ENCODE measurements around the gene ZNF716. TPM values are rescaled to one million over a fixed set of nuclear protein-coding genes. Genes with fewer than 3 reads are reported as not detected.

Gene ZNF716
- total RNA-seq, 1 donor from 2014 or later = not detected

- no peaks in the 10 kb centered on the region for H3K36me3 Mint-ChIP-seq (ENCODE audit: low read depth)
- no peak for ATAC-seq (ENCODE audit: low read depth)
- no peak overlapping the region for H3K4me3 Mint-ChIP-seq
- H3K9me3 Mint-ChIP-seq = peaks cover 2% of the 10 kb centered on the region
- TF ChIP-seq, protein P1, sequence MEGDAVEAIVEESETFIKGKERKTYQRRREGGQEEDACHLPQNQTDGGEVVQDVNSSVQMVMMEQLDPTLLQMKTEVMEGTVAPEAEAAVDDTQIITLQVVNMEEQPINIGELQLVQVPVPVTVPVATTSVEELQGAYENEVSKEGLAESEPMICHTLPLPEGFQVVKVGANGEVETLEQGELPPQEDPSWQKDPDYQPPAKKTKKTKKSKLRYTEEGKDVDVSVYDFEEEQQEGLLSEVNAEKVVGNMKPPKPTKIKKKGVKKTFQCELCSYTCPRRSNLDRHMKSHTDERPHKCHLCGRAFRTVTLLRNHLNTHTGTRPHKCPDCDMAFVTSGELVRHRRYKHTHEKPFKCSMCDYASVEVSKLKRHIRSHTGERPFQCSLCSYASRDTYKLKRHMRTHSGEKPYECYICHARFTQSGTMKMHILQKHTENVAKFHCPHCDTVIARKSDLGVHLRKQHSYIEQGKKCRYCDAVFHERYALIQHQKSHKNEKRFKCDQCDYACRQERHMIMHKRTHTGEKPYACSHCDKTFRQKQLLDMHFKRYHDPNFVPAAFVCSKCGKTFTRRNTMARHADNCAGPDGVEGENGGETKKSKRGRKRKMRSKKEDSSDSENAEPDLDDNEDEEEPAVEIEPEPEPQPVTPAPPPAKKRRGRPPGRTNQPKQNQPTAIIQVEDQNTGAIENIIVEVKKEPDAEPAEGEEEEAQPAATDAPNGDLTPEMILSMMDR (IDR thresholded peaks at IDR 0.05) = no peak
- no peak overlapping the region for H3K27ac Mint-ChIP-seq
- H3K4me1 Mint-ChIP-seq = no peaks in the 10 kb centered on the region
- POLR2A ChIA-PET = no interaction called here
- intact Hi-C loops (cut with micrococcal nuclease) = no loop called here
- CTCF ChIA-PET = no interaction called here
- no peaks in the 10 kb centered on the region for H3K27me3 Mint-ChIP-seq
- DNase-seq = no peak
Observed at GRCh38 chr7:57496395-57496794, 46.4 kb downstream of the ZNF716 start.

DNA sequence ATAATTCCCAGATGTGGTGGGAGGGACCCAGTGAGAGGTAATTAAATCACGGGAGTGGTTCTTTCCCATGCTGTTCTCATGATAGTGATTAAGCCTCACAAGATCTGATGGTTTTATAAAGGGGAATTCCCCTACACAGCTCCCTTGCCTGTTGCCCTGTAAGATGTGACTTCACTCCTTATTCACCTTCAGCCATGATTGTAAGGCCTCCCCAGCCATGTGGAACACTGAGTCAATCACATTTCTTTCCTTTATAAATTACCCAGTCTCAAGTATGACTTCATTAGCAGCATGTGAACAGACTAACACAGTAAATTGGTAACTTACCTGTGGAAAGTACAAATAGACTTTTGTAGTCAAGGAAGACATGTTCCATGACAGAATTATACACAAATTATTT is 55.2 kb downstream of the ZNF716 start:
- DNase-seq (no peak), ATAC-seq (ENCODE audit: low read depth) (no peak)
- Mint-ChIP-seq H3K27ac (no peak overlapping the region), H3K4me3 (no peak overlapping the region), H3K4me1 (no peaks in the 10 kb centered on the region), H3K9me3 (peaks cover 27% of the 10 kb centered on the region), H3K36me3 (ENCODE audit: low read depth) (no peaks in the 10 kb centered on the region), H3K27me3 (no peaks in the 10 kb centered on the region)
- intact Hi-C loops (cut with micrococcal nuclease) = no loop called here
- TF ChIP-seq, protein P1 (IDR thresholded peaks at IDR 0.05) = no peak
- ChIA-PET POLR2A (no interaction called here), CTCF (no interaction called here)
